PC-3 (cell line): ENCODE results near the gene UQCC5. TPM values are rescaled to one million over a fixed set of nuclear protein-coding genes. Genes with fewer than 3 reads are reported as not detected.

Source experiments
- ATAC-seq: fragments of 200-7000 bp; cut with Tn5 transposase; 2 replicates; pipeline ENCODE4 v1.9.1; 2020; ENCODE audit warnings: mild to moderate bottlenecking, moderate library complexity
- BruUV-seq: library from RNA; stranded (reverse); fragments of 400-500 nt; replicated peaks from 2 replicates; lab custom pipeline; 2021; lab: Mats Ljungman, UMichigan
- CTCF ChIA-PET: fragments of 300-600 bp; sonication (Branson Sonifier 250); formaldehyde crosslinking; loops from one replicate; lab custom pipeline; 2022; ENCODE audit warnings: antibody characterized with exemption; lab: Charles Lee
- POLR2A ChIA-PET: fragments of 300-600 bp; sonication (Branson Sonifier 250); formaldehyde crosslinking; loops from one replicate; lab custom pipeline; 2022; ENCODE audit warnings: antibody characterized with exemption; ENCODE audit not compliant: unreplicated experiment; lab: Charles Lee
- DNase-seq: peaks from one replicate; pipeline ENCODE4 v3.0.0-alpha.2; 2015
- H2AFZ ChIP-seq: fragments of 300-600 bp; sonication (generic); 2 replicates; pipeline ENCODE4 v1.6.0; 2016; ENCODE audit warnings: antibody characterized with exemption, low read length
- H3F3A ChIP-seq: fragments of 300-600 bp; sonication (generic); one replicate; pipeline ENCODE4 v1.6.0; 2017; ENCODE audit warnings: antibody characterized with exemption, low read length, control low read depth, mild to moderate bottlenecking; ENCODE audit not compliant: unreplicated experiment
- H3K27ac ChIP-seq: fragments of 300-600 bp; sonication (generic); 2 replicates; pipeline ENCODE4 v1.5.1; 2016; ENCODE audit warnings: mild to moderate bottlenecking, low read length
- H3K27me3 ChIP-seq: fragments of 300-600 bp; sonication (generic); 2 replicates; pipeline ENCODE4 v1.6.1; 2016; ENCODE audit warnings: low read length, mixed read lengths
- H3K36me3 ChIP-seq: fragments of 300-600 bp; sonication (generic); 2 replicates; pipeline ENCODE4 v1.6.1; 2016; ENCODE audit warnings: low read depth, mixed run types, low read length, mixed read lengths
- H3K4me1 ChIP-seq: fragments of 300-600 bp; sonication (generic); 2 replicates; pipeline ENCODE4 v1.5.1; 2016; ENCODE audit warnings: low read length; ENCODE audit not compliant: insufficient read depth
- H3K4me2 ChIP-seq: fragments of 300-600 bp; sonication (generic); 2 replicates; pipeline ENCODE4 v1.6.0; 2016; ENCODE audit warnings: low read length
- H3K4me3 ChIP-seq: fragments of 300-600 bp; sonication (generic); 2 replicates; pipeline ENCODE4 v1.5.1; 2016; ENCODE audit warnings: mild to moderate bottlenecking, low read length, mixed read lengths
- H3K79me2 ChIP-seq: fragments of 300-600 bp; sonication (generic); 2 replicates; pipeline ENCODE4 v1.6.1; 2017; ENCODE audit warnings: low read length, mixed read lengths
- H3K9ac ChIP-seq: fragments of 300-600 bp; sonication (generic); 2 replicates; pipeline ENCODE4 v1.6.0; 2016; ENCODE audit warnings: mild to moderate bottlenecking, low read length
- H3K9me2 ChIP-seq: fragments of 300-600 bp; sonication (generic); replicated peaks from 2 replicates; pipeline ENCODE4 v1.6.1; 2016; ENCODE audit warnings: mixed run types, low read length, mixed read lengths
- H3K9me3 ChIP-seq: fragments of 300-600 bp; sonication (generic); 2 replicates; pipeline ENCODE4 v1.6.1; 2016; ENCODE audit warnings: low read length, mixed read lengths
- H4K20me1 ChIP-seq: fragments of 300-600 bp; sonication (generic); 2 replicates; pipeline ENCODE4 v1.6.1; 2016; ENCODE audit warnings: low read length, mixed read lengths
- EZH2 ChIP-seq: fragments of 300-600 bp; sonication (generic); IDR thresholded peaks from one replicate; pipeline ENCODE4 v1.6.1; 2017; ENCODE audit warnings: antibody characterized with exemption, mild to moderate bottlenecking, low read length; ENCODE audit not compliant: unreplicated experiment
- EZH2phosphoT487 ChIP-seq: fragments of 300-600 bp; sonication (generic); IDR thresholded peaks from 2 replicates; pipeline ENCODE4 v1.6.1; 2018; ENCODE audit warnings: mild to moderate bottlenecking, antibody characterized with exemption, low read length, borderline replicate concordance
- intact Hi-C: fragments of 100-400 bp; cut with micrococcal nuclease; formaldehyde crosslinking; loops from 2 replicates; pipeline ENCODE4 v1.9.0; 2023
- total RNA-seq: library from RNA; depleted of rRNA; stranded (reverse); fragments of >200 nt; gene quantifications from 2 replicates; pipeline ENCODE4 v1.2.3, GENCODE V29; 2014
- TF ChIP-seq, protein P1 (sequence below): fragments of 300-600 bp; sonication (generic); conservative IDR thresholded peaks from 2 replicates; pipeline ENCODE4 v1.5.1; 2017; ENCODE audit warnings: antibody characterized with exemption, low read depth, mild to moderate bottlenecking, low read length

The UQCC5 gene
- total RNA-seq, 1 experiment from 2014 or later, result 26.1 TPM

DNA sequence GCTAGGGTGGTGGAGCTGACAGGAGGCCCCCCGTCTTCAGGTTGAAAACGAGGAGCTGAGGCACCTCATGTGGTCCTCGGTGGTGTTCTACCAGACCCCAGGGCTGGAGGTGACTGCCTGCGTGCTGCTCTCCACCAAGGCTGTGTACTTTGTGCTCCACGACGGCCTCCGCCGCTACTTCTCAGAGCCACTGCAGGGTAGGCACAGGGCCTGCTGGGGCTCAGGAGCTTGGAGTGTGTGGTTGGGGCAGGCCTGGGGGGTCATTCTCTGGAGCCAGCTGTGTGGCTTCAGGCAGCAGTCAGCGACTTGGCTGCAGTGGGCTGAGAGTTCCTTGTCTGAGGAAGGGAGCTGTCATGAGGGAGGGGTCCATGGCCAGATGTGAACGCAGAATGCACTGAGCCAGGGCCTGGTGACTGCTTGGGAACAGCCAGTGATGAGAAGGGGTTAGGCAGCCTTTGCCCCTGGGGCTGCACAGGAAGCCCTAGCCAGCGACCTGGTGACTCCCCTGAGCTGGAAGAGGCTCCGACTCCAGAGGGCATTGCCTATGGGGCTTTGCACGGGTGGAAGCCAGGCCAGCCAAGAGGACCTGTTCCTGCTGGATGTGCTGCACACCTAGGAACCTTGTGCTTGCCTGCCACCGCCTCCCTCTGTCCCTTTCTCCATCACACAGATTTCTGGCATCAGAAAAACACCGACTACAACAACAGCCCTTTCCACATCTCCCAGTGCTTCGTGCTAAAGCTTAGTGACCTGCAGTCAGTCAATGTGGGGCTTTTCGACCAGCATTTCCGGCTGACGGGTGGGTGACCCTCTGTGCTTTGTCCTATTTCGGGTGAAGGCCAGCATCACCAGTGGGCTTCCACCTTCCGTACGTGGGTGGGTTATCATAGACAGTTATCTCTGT lies 46.1 kb upstream of the UQCC5 start:
- Histone ChIP-seq H3K9ac (no peak overlapping the region), H4K20me1 (no peaks in the 10 kb centered on the region), H3F3A (no peaks in the 10 kb centered on the region), H3K9me2 (no peaks in the 10 kb centered on the region), H3K79me2 (no peaks in the 10 kb centered on the region), H3K27me3 (no peaks in the 10 kb centered on the region), H3K9me3 (no peaks in the 10 kb centered on the region), H3K36me3 (peaks cover 19% of the 10 kb centered on the region), H3K27ac (no peak overlapping the region), H3K4me1 (no peaks in the 10 kb centered on the region), H3K4me2 (no peak overlapping the region), H2AFZ (no peak overlapping the region), H3K4me3 (no peak overlapping the region)
- CTCF ChIA-PET, result no interaction called here
- no peak for ATAC-seq
- POLR2A ChIA-PET, result no interaction called here
- TF ChIP-seq EZH2phosphoT487, result no peak
- no peak for TF ChIP-seq EZH2
- TF ChIP-seq, protein P1, sequence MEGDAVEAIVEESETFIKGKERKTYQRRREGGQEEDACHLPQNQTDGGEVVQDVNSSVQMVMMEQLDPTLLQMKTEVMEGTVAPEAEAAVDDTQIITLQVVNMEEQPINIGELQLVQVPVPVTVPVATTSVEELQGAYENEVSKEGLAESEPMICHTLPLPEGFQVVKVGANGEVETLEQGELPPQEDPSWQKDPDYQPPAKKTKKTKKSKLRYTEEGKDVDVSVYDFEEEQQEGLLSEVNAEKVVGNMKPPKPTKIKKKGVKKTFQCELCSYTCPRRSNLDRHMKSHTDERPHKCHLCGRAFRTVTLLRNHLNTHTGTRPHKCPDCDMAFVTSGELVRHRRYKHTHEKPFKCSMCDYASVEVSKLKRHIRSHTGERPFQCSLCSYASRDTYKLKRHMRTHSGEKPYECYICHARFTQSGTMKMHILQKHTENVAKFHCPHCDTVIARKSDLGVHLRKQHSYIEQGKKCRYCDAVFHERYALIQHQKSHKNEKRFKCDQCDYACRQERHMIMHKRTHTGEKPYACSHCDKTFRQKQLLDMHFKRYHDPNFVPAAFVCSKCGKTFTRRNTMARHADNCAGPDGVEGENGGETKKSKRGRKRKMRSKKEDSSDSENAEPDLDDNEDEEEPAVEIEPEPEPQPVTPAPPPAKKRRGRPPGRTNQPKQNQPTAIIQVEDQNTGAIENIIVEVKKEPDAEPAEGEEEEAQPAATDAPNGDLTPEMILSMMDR, result no peak
- intact Hi-C loops, result no loop called here
- DNase-seq, result no peak
- BruUV-seq, result no TSS peak

DNA sequence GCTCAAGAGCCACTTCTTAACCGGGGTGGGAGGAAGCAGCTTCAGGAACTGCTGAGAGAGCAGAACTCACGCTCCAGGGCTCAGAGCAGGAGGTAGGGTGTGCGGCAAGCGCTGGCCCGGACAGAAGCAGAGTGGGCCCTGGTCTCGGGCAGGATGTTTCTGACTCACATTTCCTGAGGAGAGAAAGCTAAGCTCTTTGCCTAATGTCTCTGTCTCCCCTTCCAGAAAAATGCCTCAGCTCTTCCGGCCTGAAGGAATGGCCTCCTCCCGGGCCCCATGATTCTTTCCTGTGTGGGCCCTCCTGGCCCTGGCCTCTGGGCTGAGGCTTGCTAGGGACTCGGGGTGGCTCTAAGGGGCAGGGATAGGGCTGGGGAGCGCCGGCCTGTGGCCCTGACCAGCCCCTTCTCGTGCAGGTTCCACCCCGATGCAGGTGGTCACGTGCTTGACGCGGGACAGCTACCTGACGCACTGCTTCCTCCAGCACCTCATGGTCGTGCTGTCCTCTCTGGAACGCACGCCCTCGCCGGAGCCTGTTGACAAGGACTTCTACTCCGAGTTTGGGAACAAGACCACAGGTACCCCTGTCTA lies 45.4 kb upstream of the UQCC5 start:
- CTCF ChIA-PET, result no interaction called here
- BruUV-seq, result no TSS peak
- H4K20me1 ChIP-seq, result no peaks in the 10 kb centered on the region

DNA sequence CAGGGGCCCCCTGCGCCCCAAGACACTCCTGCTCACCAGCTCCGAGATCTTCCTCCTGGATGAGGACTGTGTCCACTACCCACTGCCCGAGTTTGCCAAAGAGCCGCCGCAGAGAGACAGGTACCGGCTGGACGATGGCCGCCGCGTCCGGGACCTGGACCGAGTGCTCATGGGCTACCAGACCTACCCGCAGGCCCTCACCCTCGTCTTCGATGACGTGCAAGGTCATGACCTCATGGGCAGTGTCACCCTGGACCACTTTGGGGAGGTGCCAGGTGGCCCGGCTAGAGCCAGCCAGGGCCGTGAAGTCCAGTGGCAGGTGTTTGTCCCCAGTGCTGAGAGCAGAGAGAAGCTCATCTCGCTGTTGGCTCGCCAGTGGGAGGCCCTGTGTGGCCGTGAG lies 44.3 kb upstream of the UQCC5 start:
- Histone ChIP-seq H3K9me3 (no peaks in the 10 kb centered on the region), H2AFZ (no peak overlapping the region), H3K4me2 (no peak overlapping the region), H3K27me3 (no peaks in the 10 kb centered on the region), H3K79me2 (no peaks in the 10 kb centered on the region), H3F3A (no peaks in the 10 kb centered on the region), H3K27ac (no peak overlapping the region), H3K9ac (no peak overlapping the region), H4K20me1 (no peaks in the 10 kb centered on the region), H3K4me1 (no peaks in the 10 kb centered on the region), H3K9me2 (no peaks in the 10 kb centered on the region), H3K36me3 (peaks cover 13% of the 10 kb centered on the region; the same call in 1 of the 2 replicates), H3K4me3 (no peak overlapping the region)
- TF ChIP-seq EZH2phosphoT487 (no peak), EZH2 (no peak)
- TF ChIP-seq, protein P1, result no peak
- ChIA-PET CTCF (no interaction called here), POLR2A (no interaction called here)
- no TSS peak for BruUV-seq
- ATAC-seq, result no peak
- DNase-seq, result no peak
- intact Hi-C loops, result no loop called here

More for the DNA sequence above, 45.4 kb upstream of the UQCC5 start:
- H3K4me3 ChIP-seq, result no peak overlapping the region
- H3K27me3 ChIP-seq, result no peaks in the 10 kb centered on the region
- no peaks in the 10 kb centered on the region for H3F3A ChIP-seq
- no peak overlapping the region for H3K27ac ChIP-seq
- DNase-seq (no peak), ATAC-seq (no peak; the same call in 1 of the 2 replicates)
- no peaks in the 10 kb centered on the region for H3K4me1 ChIP-seq
- H3K9me2 ChIP-seq, result no peaks in the 10 kb centered on the region
- H3K36me3 ChIP-seq, result peaks cover 19% of the 10 kb centered on the region
- POLR2A ChIA-PET, result no interaction called here
- H3K79me2 ChIP-seq, result no peaks in the 10 kb centered on the region
- no peak overlapping the region for H3K9ac ChIP-seq
- intact Hi-C loops, result no loop called here
- no peaks in the 10 kb centered on the region for H3K9me3 ChIP-seq
- H2AFZ ChIP-seq, result no peak overlapping the region
- TF ChIP-seq EZH2, result no peak
- no peak overlapping the region for H3K4me2 ChIP-seq
